Anterior cingulate cortex (tissue), 58 donors: Measurements from ENCODE around the gene SH2B3.

Experiments
- DNase-seq, 58 donors: peaks; one replicate each; lab custom pipeline; 2025; lab: John Stamatoyannopoulos, UW

SH2B3 gene

GRCh38 chr12:111407377-111408115 lies 1.8 kb downstream of the SH2B3 start:
- no peak for DNase-seq

GRCh38 chr12:111408116-111408440 lies 2.4 kb downstream of the SH2B3 start:
- DNase-seq = no peak

- DNase-seq = no peak
Measured at GRCh38 chr12:111408686-111409402, 3.1 kb downstream of the SH2B3 start.

DNA sequence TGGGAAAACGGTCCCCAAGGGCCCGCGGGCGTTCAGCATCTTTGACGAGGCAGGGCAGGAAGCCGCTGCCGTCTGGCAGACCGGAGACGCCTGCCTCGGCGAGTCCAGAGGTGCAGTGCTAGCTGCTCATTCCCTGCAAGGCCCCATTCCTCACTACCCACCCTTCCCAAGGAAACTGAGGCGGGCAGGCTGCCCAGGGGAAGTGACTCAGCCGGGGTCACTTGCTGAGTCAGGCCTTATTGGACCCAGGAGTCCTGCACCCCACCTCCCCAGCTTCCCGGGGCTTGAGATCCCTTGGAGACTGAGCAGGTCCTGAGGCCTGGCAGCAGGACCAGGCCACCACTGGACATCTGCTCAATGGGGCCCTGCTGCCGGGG lies 3.7 kb downstream of the SH2B3 start:
- peak in 4 of 58 donors; percentile 43 to 58 (median 50) for DNase-seq

DNA sequence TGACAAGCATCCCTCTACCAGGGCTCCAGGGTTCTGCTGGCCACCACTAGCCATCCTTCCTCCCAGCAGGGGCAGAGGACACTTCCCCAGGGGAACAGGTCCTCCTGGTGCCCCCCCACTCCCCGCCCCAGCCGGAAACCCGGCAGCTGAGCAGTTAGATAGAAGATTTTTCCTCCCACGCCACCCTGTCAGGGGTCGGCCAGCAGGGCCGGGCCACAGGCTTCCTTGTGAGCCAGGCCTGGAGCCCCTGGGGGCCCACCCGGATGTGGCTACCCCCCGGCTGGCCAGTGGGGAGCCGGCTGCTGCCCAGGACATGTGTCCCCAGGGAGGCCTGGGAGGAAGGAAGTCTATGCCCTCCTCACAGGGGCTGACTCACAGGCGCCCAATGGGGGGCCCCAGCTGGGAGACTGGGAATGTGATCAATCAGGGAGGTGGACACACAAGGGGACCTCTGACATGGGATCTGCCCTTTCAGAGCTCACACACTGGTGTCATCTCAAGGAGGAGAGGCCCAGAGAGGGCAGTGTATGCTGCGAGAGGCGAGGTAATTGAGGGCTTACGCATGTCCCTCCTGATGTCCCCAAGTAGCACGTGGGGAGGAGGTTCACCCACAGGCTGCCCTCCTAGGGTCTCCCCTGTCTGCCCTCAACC lies 4.2 kb downstream of the SH2B3 start:
- DNase-seq = peak in 18 of 58 donors; percentile 5 to 60 (median 24)

GRCh38 chr12:111410431-111411184 lies 4.9 kb downstream of the SH2B3 start:
- DNase-seq = peak in 1 of 58 donors; percentile 53

GRCh38 chr12:111411185-111411764 lies 5.6 kb downstream of the SH2B3 start:
- no peak for DNase-seq

- DNase-seq = peak in 38 of 58 donors; percentile 3 to 71 (median 34)
Measured at GRCh38 chr12:111412007-111412829, 6.5 kb downstream of the SH2B3 start.

DNA sequence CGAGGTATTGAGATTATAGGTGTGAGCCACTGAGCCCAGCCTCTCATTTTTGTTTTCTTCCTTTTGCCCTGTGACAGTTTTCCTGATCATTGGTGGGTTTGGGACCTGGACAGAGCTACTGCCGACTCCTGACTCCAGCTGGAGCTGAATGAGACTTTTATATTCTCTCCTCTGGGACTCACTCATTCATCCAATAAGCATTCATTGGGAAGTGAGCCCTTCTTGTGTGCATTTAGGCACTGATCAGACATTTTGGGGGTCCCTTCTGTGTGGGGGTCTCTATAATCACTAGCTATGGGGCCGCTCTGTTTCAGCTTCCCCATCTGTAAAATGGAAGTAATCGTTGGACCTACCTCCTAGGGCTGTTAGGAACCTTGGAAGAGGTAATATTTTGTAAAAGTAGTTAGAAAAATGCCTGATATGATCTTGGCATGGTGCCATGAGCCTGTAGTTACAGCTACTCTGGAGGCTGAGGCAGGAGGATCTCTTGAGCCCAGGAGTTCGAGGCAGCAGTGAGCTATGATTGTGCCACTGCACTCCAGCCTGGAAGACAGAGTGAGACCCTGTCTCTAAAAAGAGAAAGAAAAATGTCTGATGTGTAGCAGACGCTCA lies 7.2 kb downstream of the SH2B3 start:
- DNase-seq = no peak

GRCh38 chr12:111413442-111414086 lies 7.8 kb downstream of the SH2B3 start:
- no peak for DNase-seq

GRCh38 chr12:111414711-111415252 lies 9.1 kb downstream of the SH2B3 start:
- no peak for DNase-seq

DNA sequence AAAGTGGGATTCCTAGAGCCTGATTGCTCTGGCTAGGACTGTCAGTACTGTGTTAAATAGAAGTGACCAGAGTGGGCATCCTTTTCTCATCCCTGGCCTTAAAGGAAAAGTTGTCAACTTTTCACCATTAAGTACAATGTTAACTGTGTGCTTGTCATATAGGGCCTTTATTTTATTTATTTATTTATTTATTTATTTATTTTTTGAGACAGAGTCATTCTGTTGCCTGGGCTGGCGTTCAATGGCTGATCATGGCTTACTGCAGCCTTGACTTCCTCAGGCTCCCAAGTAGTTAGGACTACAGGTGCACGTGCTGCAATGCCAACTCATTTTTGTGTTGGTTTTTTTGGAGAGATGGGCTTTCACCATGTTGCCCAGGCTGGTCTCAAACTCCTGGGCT lies 11.6 kb downstream of the SH2B3 start:
- no peak for DNase-seq

GRCh38 chr12:111417784-111418593 lies 12.3 kb downstream of the SH2B3 start:
- no peak for DNase-seq

- DNase-seq = no peak
Measured at GRCh38 chr12:111418594-111418880, 12.8 kb downstream of the SH2B3 start.

GRCh38 chr12:111419784-111420183 lies 14.1 kb downstream of the SH2B3 start:
- no peak for DNase-seq

DNA sequence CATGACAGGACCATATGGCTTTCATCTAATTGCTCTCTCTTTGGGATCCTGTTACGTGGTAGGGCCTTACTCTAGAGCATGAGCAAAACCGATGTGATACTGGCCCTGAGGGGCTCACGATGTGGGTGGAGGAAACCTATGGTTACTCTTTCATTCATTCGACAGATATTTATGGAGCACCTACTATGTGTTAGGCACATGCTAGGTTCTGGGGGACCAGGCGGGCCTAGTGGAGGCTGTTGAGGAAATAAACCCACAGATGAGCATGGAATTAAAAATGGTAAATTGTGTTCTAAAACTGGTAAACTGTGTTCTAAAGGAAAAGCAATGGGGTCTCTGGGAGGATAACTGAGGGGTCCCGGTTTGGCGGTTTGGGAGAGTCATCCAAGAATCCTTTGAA lies 14.8 kb downstream of the SH2B3 start:
- no peak for DNase-seq

- no peak for DNase-seq
Measured at GRCh38 chr12:111424189-111424792, 18.6 kb downstream of the SH2B3 start.
